B cell (primary cell): ENCODE data around the gene CCL17. TPM values are rescaled to one million over a fixed set of nuclear protein-coding genes. Genes with fewer than 3 reads are reported as not detected.

ENCODE experiments used
- ATAC-seq: fragments of 200-7000 bp; cut with Tn5 transposase; one replicate; pipeline ENCODE4 v1.10.0; 2021; ENCODE audit warnings: low read depth, mild to moderate bottlenecking, moderate number of reproducible peaks, moderate library complexity
- CTCF ChIA-PET: fragments of 350-600 bp; sonication (Branson Sonifier 250); formaldehyde crosslinking; loops from one replicate; lab custom pipeline; 2021; ENCODE audit warnings: antibody characterized with exemption, inconsistent platforms; lab: Charles Lee
- POLR2A ChIA-PET: fragments of 350-600 bp; sonication (Branson Sonifier 250); formaldehyde crosslinking; loops from one replicate; lab custom pipeline; 2021; ENCODE audit warnings: antibody characterized with exemption; lab: Charles Lee
- DNase-seq: peaks from one replicate; pipeline ENCODE4 v3.0.0; 2013
- H2AFZ ChIP-seq: 2 replicates; pipeline ENCODE4 v1.6.1; 2012; ENCODE audit warnings: mild to moderate bottlenecking, low read depth, low read length; ENCODE audit not compliant: insufficient read depth, poor library complexity, severe bottlenecking
- H3K27ac ChIP-seq, 2 donors: 1 replicate in 1 of 2; 2 replicates in 1 of 2; pipeline ENCODE4 v1.5.1; 2012 to 2013; ENCODE audit warnings: low read length in 2 of 2, mild to moderate bottlenecking in 2 of 2, moderate library complexity in 1 of 2
- H3K27me3 ChIP-seq, 4 experiments: fragments of 200-600 bp in 1 of 4; sonication (generic) in 1 of 4; replicated peaks in 1 of 4; 1 replicate in 2 of 4; 2 replicates in 2 of 4; pipeline versions ENCODE4 v1.6.1 to v1.7.0; 2013 to 2016; ENCODE audit warnings: low read length in 3 of 4, mild to moderate bottlenecking in 2 of 4, mixed read lengths in 1 of 4, moderate library complexity in 1 of 4; ENCODE audit not compliant: insufficient read depth in 4 of 4, control insufficient read depth in 3 of 4; ENCODE audit errors: control extremely low read depth in 1 of 4
- H3K36me3 ChIP-seq, 2 experiments: replicated peaks in 1 of 2; 1 replicate in 1 of 2; 2 replicates in 1 of 2; pipeline versions ENCODE4 v1.6.1 to v1.7.1; 2013; ENCODE audit warnings: low read length in 1 of 2; ENCODE audit not compliant: insufficient read depth in 2 of 2, control insufficient read depth in 1 of 2; ENCODE audit errors: control extremely low read depth in 1 of 2, extremely low read depth in 1 of 2
- H3K4me1 ChIP-seq, 2 donors: fragments of 200-600 bp in 1 of 2; sonication (generic) in 1 of 2; 1 replicate in 1 of 2; 2 replicates in 1 of 2; pipeline versions ENCODE4 v1.5.1 to v1.6.1; 2013 to 2017; ENCODE audit warnings: low read length in 2 of 2; ENCODE audit not compliant: control insufficient read depth in 2 of 2, insufficient read depth in 2 of 2
- H3K4me2 ChIP-seq: replicated peaks from 2 replicates; pipeline ENCODE3; 2012; ENCODE audit warnings: mild to moderate bottlenecking, low read depth, low read length; ENCODE audit not compliant: poor library complexity, severe bottlenecking
- H3K4me3 ChIP-seq, 5 experiments: fragments of 200-600 bp in 1 of 5; sonication (generic) in 1 of 5; 1 replicate in 3 of 5; 2 replicates in 2 of 5; pipeline versions ENCODE4 v1.5.1 to v1.7.0; 2011 to 2016; ENCODE audit warnings: low read length in 4 of 5, mild to moderate bottlenecking in 4 of 5, low read depth in 2 of 5, control low read depth in 1 of 5, moderate library complexity in 1 of 5; ENCODE audit not compliant: insufficient read depth in 1 of 5; ENCODE audit errors: control extremely low read depth in 1 of 5, extremely low read depth in 1 of 5
- H3K79me2 ChIP-seq: fragments of 200-600 bp; sonication (generic); one replicate; pipeline ENCODE4 v1.6.0; 2016; ENCODE audit warnings: low read length; ENCODE audit not compliant: control insufficient read depth, insufficient read depth
- H3K9ac ChIP-seq: fragments of 200-600 bp; sonication (generic); 2 replicates; pipeline ENCODE4 v1.6.1; 2017; ENCODE audit warnings: mild to moderate bottlenecking, low read length, moderate library complexity
- H3K9me3 ChIP-seq, 3 donors: one replicate each; pipeline versions ENCODE4 v1.6.1 to v1.7.1; 2013; ENCODE audit warnings: low read length in 2 of 3; ENCODE audit not compliant: control insufficient read depth in 2 of 3, insufficient read depth in 1 of 3; ENCODE audit errors: control extremely low read depth in 1 of 3
- H4K20me1 ChIP-seq: 2 replicates; pipeline ENCODE4 v1.6.0; 2012; ENCODE audit warnings: mild to moderate bottlenecking, low read length; ENCODE audit not compliant: insufficient read depth, control insufficient read depth, poor library complexity, severe bottlenecking
- H3K27ac Mint-ChIP-seq: one replicate; pipeline ENCODE4 v1.8.0; 2021; ENCODE audit warnings: mixed read lengths
- H3K27me3 Mint-ChIP-seq: one replicate; pipeline ENCODE4 v1.8.0; 2021; ENCODE audit warnings: mixed read lengths
- H3K4me1 Mint-ChIP-seq: one replicate; pipeline ENCODE4 v1.8.0; 2021; ENCODE audit warnings: mixed read lengths
- H3K4me3 Mint-ChIP-seq: one replicate; pipeline ENCODE4 v1.8.0; 2021; ENCODE audit warnings: mixed read lengths
- H3K9me3 Mint-ChIP-seq: one replicate; pipeline ENCODE4 v1.8.0; 2022; ENCODE audit warnings: mixed read lengths; ENCODE audit not compliant: insufficient read depth
- CTCF ChIP-seq: fragments of 200-600 bp; IDR thresholded peaks from one replicate; pipeline ENCODE4 v1.8.0; 2022; ENCODE audit warnings: antibody characterized with exemption, mild to moderate bottlenecking
- EZH2 ChIP-seq: IDR thresholded peaks from 2 replicates; pipeline ENCODE4 v1.6.1; 2012; ENCODE audit warnings: borderline replicate concordance, low read depth, mild to moderate bottlenecking, moderate library complexity, low read length; ENCODE audit not compliant: insufficient read depth, poor library complexity, severe bottlenecking
- WGBS: methylation state at CpG from one replicate; pipeline ENCODE4 v1.1.5; 2013; ENCODE audit warnings: missing lambda C conversion rate; ENCODE audit not compliant: insufficient coverage; 5-methylcytosine and 5-hydroxymethylcytosine counted together
- intact Hi-C: fragments of 100-400 bp; cut with micrococcal nuclease; formaldehyde crosslinking; loops from one replicate; pipeline ENCODE4 v1.10.0; 2022
- polyA plus RNA-seq: library from polyadenylated mRNA; depleted of rRNA; stranded (reverse); fragments of >200 nt; gene quantifications from 2 replicates; pipeline ENCODE4 v1.2.3, GENCODE V29; 2012
- total RNA-seq, 2 donors: library from RNA; stranded (reverse); fragments of 120-200 nt in 1 of 2; gene quantifications; 1 replicate in 1 of 2; 2 replicates in 1 of 2; pipeline versions ENCODE4 v1.2.3 to v1.2.4, GENCODE V29; 2013 to 2022

Gene CCL17
- total and polyA plus RNA-seq, 2 donors (not counting 1 experiment from before 2014, with no cell fraction given): not detected

DNA sequence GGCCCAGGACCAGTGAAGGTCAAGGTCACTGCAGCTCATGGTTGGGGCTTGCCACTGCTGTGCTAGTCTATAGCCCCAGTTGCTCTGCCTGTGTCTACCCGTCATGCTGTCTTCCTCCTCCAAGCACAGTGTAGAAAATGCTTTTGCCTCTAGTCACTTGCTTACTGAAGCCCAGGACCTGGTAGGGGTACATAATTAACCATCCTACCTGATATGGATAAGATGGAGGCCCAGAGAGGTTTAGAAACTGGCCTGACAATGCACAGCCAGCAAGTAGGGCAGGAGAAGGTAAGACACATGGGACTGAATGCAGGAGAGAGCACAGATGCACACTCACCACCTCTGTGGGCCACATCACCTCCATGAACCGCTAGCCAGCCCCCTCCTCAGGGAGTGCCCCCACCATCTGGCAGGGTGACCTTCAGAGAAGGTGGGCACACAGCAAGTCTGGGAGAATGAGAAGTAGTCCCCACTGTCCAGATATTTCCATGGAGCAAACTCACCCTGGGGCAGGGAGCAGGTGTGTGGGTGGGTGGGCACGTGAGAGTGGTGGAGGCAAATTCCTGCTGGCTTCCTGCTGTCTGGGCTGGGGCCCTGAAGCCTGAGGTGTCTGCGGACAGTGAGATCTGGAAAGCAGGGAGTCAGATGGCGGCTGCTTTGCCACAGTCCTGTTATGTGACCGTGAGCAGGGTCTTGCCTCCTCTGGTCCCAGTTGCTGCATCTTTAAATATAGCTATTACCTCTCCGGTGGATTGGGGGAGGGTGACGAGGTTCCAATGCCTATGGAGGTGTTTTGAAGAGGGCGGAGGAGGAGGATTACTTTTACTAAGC lies 31.2 kb upstream of the CCL17 start:
- no peak overlapping the region for H3K27ac Mint-ChIP-seq
- DNase-seq (no peak), ATAC-seq (no peak)
- Histone ChIP-seq H3K27me3 (peaks cover 0 to 7% (median 1%) of the 10 kb centered on the region in 4 experiments), H3K4me1 (peaks cover 10 to 13% of the 10 kb centered on the region in 2 donors), H3K9me3 (no peaks in the 10 kb centered on the region), H3K4me2 (no peak overlapping the region), H3K36me3 (no peaks in the 10 kb centered on the region), H3K9ac (no peak overlapping the region), H3K27ac (no peak overlapping the region), H2AFZ (no peak overlapping the region), H4K20me1 (no peaks in the 10 kb centered on the region), H3K79me2 (no peaks in the 10 kb centered on the region), H3K4me3 (no peak overlapping the region)
- WGBS: 94% methylated on average over 5 of the region's 9 CpGs
- no peaks in the 10 kb centered on the region for H3K9me3 Mint-ChIP-seq
- ChIA-PET POLR2A (no interaction called here), CTCF (no interaction called here)
- peaks cover 14% of the 10 kb centered on the region for H3K4me1 Mint-ChIP-seq
- no peak overlapping the region for H3K4me3 Mint-ChIP-seq
- peaks cover 3% of the 10 kb centered on the region for H3K27me3 Mint-ChIP-seq
- intact Hi-C loops: no loop called here
- TF ChIP-seq CTCF: no peak
- no peak for TF ChIP-seq EZH2

- H3K27ac ChIP-seq: no peak overlapping the region
- POLR2A ChIA-PET: no interaction called here
- H4K20me1 ChIP-seq: no peaks in the 10 kb centered on the region
- H3K27me3 ChIP-seq: peaks cover 0 to 7% (median 1%) of the 10 kb centered on the region in 4 experiments
- H3K4me2 ChIP-seq: no peak overlapping the region
- Mint-ChIP-seq H3K4me1 (peaks cover 14% of the 10 kb centered on the region), H3K9me3 (no peaks in the 10 kb centered on the region), H3K27me3 (peaks cover 3% of the 10 kb centered on the region), H3K27ac (no peak overlapping the region), H3K4me3 (no peak overlapping the region)
- DNase-seq: no peak
- no peaks in the 10 kb centered on the region for H3K36me3 ChIP-seq
- no peak overlapping the region for H3K9ac ChIP-seq
- H3K4me3 ChIP-seq: no peak overlapping the region
- 83% methylated on average over 4 of the region's 9 CpGs for WGBS
- H3K79me2 ChIP-seq: no peaks in the 10 kb centered on the region
- no peak overlapping the region for H2AFZ ChIP-seq
- H3K9me3 ChIP-seq: no peaks in the 10 kb centered on the region
- ATAC-seq: no peak
- intact Hi-C loops: no loop called here
- CTCF ChIA-PET: no interaction called here
- TF ChIP-seq CTCF (no peak), EZH2 (no peak)
- H3K4me1 ChIP-seq: peaks cover 10 to 13% of the 10 kb centered on the region in 2 donors
Measured at GRCh38 chr16:57374067-57374534, 30.5 kb upstream of the CCL17 start.
